GM20431 (cell line): ENCODE data around the gene TMEM115.

Experiments used
- in situ Hi-C: fragments of 300-500 bp; cut with MseI, MboI; formaldehyde crosslinking; loops from one replicate; pipeline ENCODE4 v1.15.0; 2020; ENCODE audit warnings: low sequenced_read_pairs; ENCODE audit not compliant: unreplicated experiment

TMEM115 gene

GRCh38 chr3:50358911-50359759, at the start of gene TMEM115:
TSS of gene TMEM115 (minus strand) at chr3:50359521. CDS start at chr3:50359063, 458 bp downstream.
- in situ Hi-C loops, result no loop called here

GRCh38 chr3:50408443-50408944, 49.2 kb upstream of the TMEM115 start:
- in situ Hi-C loops, result no loop called here

GRCh38 chr3:50406487-50406886, 47.2 kb upstream of the TMEM115 start:
- in situ Hi-C loops, result no loop called here

GRCh38 chr3:50405249-50405648, 45.9 kb upstream of the TMEM115 start:
- in situ Hi-C loops, result no loop called here

- in situ Hi-C loops, result no loop called here
Measured at GRCh38 chr3:50401978-50402595, 42.8 kb upstream of the TMEM115 start.

GRCh38 chr3:50396502-50396901, 37.2 kb upstream of the TMEM115 start:
- in situ Hi-C loops, result no loop called here

GRCh38 chr3:50395070-50395860, 35.9 kb upstream of the TMEM115 start:
- in situ Hi-C loops, result no loop called here

- in situ Hi-C loops, result no loop called here
Measured at GRCh38 chr3:50393061-50393460, 33.7 kb upstream of the TMEM115 start.

GRCh38 chr3:50392101-50392715, 32.9 kb upstream of the TMEM115 start:
- in situ Hi-C loops, result no loop called here

- in situ Hi-C loops, result no loop called here
Measured at GRCh38 chr3:50390508-50391224, 31.3 kb upstream of the TMEM115 start.

- in situ Hi-C loops, result no loop called here
Measured at GRCh38 chr3:50389414-50389767, 30.1 kb upstream of the TMEM115 start.

GRCh38 chr3:50388720-50389413, 29.5 kb upstream of the TMEM115 start:
- in situ Hi-C loops, result no loop called here

GRCh38 chr3:50388016-50388719, 28.8 kb upstream of the TMEM115 start:
- in situ Hi-C loops, result no loop called here

- in situ Hi-C loops, result no loop called here
Measured at GRCh38 chr3:50385754-50386153, 26.4 kb upstream of the TMEM115 start.

- in situ Hi-C loops, result no loop called here
Measured at GRCh38 chr3:50383750-50384149, 24.4 kb upstream of the TMEM115 start.

- in situ Hi-C loops, result no loop called here
Measured at GRCh38 chr3:50382722-50383121, 23.4 kb upstream of the TMEM115 start.

GRCh38 chr3:50381383-50381782, 22.1 kb upstream of the TMEM115 start:
- in situ Hi-C loops, result no loop called here

- in situ Hi-C loops, result no loop called here
Measured at GRCh38 chr3:50380405-50381085, 21.2 kb upstream of the TMEM115 start.
